ENCODE measurements around the gene INPP4B. TPM values are rescaled to one million over a fixed set of nuclear protein-coding genes. Genes with fewer than 3 reads are reported as not detected.

The INPP4B gene
- total RNA-seq, 1 donor from 2014 or later, result 16.8 TPM

GRCh38 chr4:142164767-142165500 is 681.2 kb downstream of the INPP4B start:
- Mint-ChIP-seq H3K4me3 (no peak overlapping the region), H3K36me3 (ENCODE audit: low read depth) (peaks cover 7% of the 10 kb centered on the region), H3K9me3 (no peaks in the 10 kb centered on the region), H3K27ac (no peak overlapping the region), H3K27me3 (ENCODE audit: insufficient read depth) (no peaks in the 10 kb centered on the region), H3K4me1 (ENCODE audit: low read depth) (no peaks in the 10 kb centered on the region)
- intact Hi-C loops (cut with micrococcal nuclease), result no loop called here
- DNase-seq (ENCODE audit: low spot score), result no peak

DNA sequence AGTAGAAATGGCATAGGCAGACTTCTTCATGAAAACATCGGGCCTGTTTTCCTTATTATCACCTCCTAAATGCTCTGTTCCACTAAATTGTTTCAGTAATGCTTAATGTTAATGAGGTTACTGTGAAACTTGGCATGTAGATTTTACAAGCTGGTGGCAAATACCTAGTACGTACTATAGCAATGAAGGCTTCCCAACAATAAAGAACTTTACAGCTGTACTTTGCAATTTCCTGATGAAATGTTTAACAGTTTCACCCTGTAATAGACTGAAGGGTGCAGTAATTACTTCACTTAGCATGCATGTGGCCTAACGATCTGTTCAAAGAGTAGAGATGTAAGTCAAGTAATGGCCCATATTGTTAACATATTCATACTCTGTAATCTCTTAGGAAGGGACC is 685.0 kb downstream of the INPP4B start:
- no peaks in the 10 kb centered on the region for H3K27me3 Mint-ChIP-seq (ENCODE audit: insufficient read depth)
- H3K36me3 Mint-ChIP-seq (ENCODE audit: low read depth), result peaks cover 8% of the 10 kb centered on the region
- no peaks in the 10 kb centered on the region for H3K4me1 Mint-ChIP-seq (ENCODE audit: low read depth)
- H3K9me3 Mint-ChIP-seq, result no peaks in the 10 kb centered on the region
- no peak for DNase-seq (ENCODE audit: low spot score)
- no peak overlapping the region for H3K27ac Mint-ChIP-seq
- intact Hi-C loops (cut with micrococcal nuclease), result no loop called here
- no peak overlapping the region for H3K4me3 Mint-ChIP-seq

GRCh38 chr4:142160509-142160908 is 685.6 kb downstream of the INPP4B start:
- Mint-ChIP-seq H3K27ac (peak overlapping the region; percentile 36), H3K9me3 (no peaks in the 10 kb centered on the region), H3K27me3 (ENCODE audit: insufficient read depth) (no peaks in the 10 kb centered on the region), H3K4me1 (ENCODE audit: low read depth) (no peaks in the 10 kb centered on the region), H3K4me3 (no peak overlapping the region), H3K36me3 (ENCODE audit: low read depth) (peaks cover 9% of the 10 kb centered on the region)
- intact Hi-C loops (cut with micrococcal nuclease), result no loop called here
- no peak for DNase-seq (ENCODE audit: low spot score)

- intact Hi-C loops (cut with micrococcal nuclease), result no loop called here
- Mint-ChIP-seq H3K4me3 (no peak overlapping the region), H3K27me3 (ENCODE audit: insufficient read depth) (no peaks in the 10 kb centered on the region), H3K36me3 (ENCODE audit: low read depth) (peaks cover 9% of the 10 kb centered on the region), H3K9me3 (no peaks in the 10 kb centered on the region), H3K27ac (no peak overlapping the region), H3K4me1 (ENCODE audit: low read depth) (no peaks in the 10 kb centered on the region)
- DNase-seq (ENCODE audit: low spot score), result no peak
Observed at GRCh38 chr4:142158980-142159379, 687.1 kb downstream of the INPP4B start.

GRCh38 chr4:142156256-142156655 is 689.8 kb downstream of the INPP4B start:
- Mint-ChIP-seq H3K27ac (no peak overlapping the region), H3K27me3 (ENCODE audit: insufficient read depth) (no peaks in the 10 kb centered on the region), H3K36me3 (ENCODE audit: low read depth) (peaks cover 5% of the 10 kb centered on the region), H3K4me1 (ENCODE audit: low read depth) (no peaks in the 10 kb centered on the region), H3K9me3 (no peaks in the 10 kb centered on the region), H3K4me3 (no peak overlapping the region)
- DNase-seq (ENCODE audit: low spot score), result no peak
- intact Hi-C loops (cut with micrococcal nuclease), result no loop called here

DNA sequence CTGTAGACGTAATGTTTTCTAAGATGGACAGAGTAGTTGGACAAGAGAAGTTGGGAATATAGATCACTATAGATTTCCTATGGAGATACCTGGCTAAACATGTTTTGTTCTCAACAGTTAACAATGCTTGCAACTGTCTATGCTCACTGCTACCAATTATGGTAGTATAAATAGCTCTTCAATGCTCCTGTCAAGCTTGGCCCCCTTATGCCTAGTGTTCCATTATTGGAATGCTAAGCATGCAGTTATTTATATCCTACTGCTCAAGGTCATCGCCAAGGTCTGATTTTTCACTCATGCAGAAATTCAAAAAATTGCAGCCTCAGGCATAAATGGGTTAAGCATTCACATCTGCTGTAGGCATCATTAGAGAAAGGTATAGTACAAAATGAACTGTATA is 690.8 kb downstream of the INPP4B start:
- Mint-ChIP-seq H3K9me3 (no peaks in the 10 kb centered on the region), H3K27ac (no peak overlapping the region), H3K27me3 (ENCODE audit: insufficient read depth) (no peaks in the 10 kb centered on the region), H3K4me1 (ENCODE audit: low read depth) (no peaks in the 10 kb centered on the region), H3K4me3 (no peak overlapping the region), H3K36me3 (ENCODE audit: low read depth) (peaks cover 5% of the 10 kb centered on the region)
- no peak for DNase-seq (ENCODE audit: low spot score)
- intact Hi-C loops (cut with micrococcal nuclease), result no loop called here

GRCh38 chr4:142150483-142150882 is 695.6 kb downstream of the INPP4B start:
- no peak for DNase-seq (ENCODE audit: low spot score)
- Mint-ChIP-seq H3K27me3 (ENCODE audit: insufficient read depth) (no peaks in the 10 kb centered on the region), H3K4me3 (no peak overlapping the region), H3K4me1 (ENCODE audit: low read depth) (no peaks in the 10 kb centered on the region), H3K27ac (no peak overlapping the region), H3K9me3 (no peaks in the 10 kb centered on the region), H3K36me3 (ENCODE audit: low read depth) (peaks cover 5% of the 10 kb centered on the region)
- intact Hi-C loops (cut with micrococcal nuclease), result no loop called here

DNA sequence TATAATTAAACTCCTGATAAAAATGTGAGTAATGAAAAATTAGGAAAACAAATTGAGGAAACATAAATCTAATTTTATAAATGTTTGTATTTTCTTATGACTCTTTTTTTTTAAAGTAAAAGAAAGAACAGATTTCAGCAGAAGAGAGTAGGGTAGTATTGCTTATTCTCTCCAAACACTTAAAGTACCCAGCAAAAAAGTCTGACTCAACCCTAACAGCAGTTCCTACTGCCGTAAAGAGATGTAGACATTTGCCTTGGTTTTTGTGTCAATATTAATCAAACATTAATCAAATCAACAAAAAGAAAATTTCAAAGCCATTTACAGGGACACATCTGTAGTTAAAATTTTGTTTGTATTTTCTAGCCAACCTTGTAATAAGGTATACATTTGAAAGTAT is 701.3 kb downstream of the INPP4B start:
- Mint-ChIP-seq H3K36me3 (ENCODE audit: low read depth) (peaks cover 12% of the 10 kb centered on the region), H3K9me3 (no peaks in the 10 kb centered on the region), H3K27ac (no peak overlapping the region), H3K27me3 (ENCODE audit: insufficient read depth) (no peaks in the 10 kb centered on the region), H3K4me1 (ENCODE audit: low read depth) (peaks cover 12% of the 10 kb centered on the region), H3K4me3 (no peak overlapping the region)
- intact Hi-C loops (cut with micrococcal nuclease), result no loop called here
- DNase-seq (ENCODE audit: low spot score), result no peak

- H3K27ac Mint-ChIP-seq, result peak overlapping the region; percentile 4
- intact Hi-C loops (cut with micrococcal nuclease), result no loop called here
- H3K4me1 Mint-ChIP-seq (ENCODE audit: low read depth), result peaks cover 12% of the 10 kb centered on the region
- peaks cover 22% of the 10 kb centered on the region for H3K36me3 Mint-ChIP-seq (ENCODE audit: low read depth)
- DNase-seq (ENCODE audit: low spot score), result no peak
- H3K27me3 Mint-ChIP-seq (ENCODE audit: insufficient read depth), result no peaks in the 10 kb centered on the region
- H3K9me3 Mint-ChIP-seq, result peaks cover 5% of the 10 kb centered on the region
- no peak overlapping the region for H3K4me3 Mint-ChIP-seq
Observed at GRCh38 chr4:142142366-142143054, 703.6 kb downstream of the INPP4B start.

- H3K9me3 Mint-ChIP-seq, result peaks cover 5% of the 10 kb centered on the region
- no peak overlapping the region for H3K27ac Mint-ChIP-seq
- peaks cover 12% of the 10 kb centered on the region for H3K4me1 Mint-ChIP-seq (ENCODE audit: low read depth)
- H3K36me3 Mint-ChIP-seq (ENCODE audit: low read depth), result peaks cover 22% of the 10 kb centered on the region
- intact Hi-C loops (cut with micrococcal nuclease), result no loop called here
- H3K4me3 Mint-ChIP-seq, result no peak overlapping the region
- no peaks in the 10 kb centered on the region for H3K27me3 Mint-ChIP-seq (ENCODE audit: insufficient read depth)
- no peak for DNase-seq (ENCODE audit: low spot score)
Observed at GRCh38 chr4:142141224-142141623, 704.9 kb downstream of the INPP4B start.

DNA sequence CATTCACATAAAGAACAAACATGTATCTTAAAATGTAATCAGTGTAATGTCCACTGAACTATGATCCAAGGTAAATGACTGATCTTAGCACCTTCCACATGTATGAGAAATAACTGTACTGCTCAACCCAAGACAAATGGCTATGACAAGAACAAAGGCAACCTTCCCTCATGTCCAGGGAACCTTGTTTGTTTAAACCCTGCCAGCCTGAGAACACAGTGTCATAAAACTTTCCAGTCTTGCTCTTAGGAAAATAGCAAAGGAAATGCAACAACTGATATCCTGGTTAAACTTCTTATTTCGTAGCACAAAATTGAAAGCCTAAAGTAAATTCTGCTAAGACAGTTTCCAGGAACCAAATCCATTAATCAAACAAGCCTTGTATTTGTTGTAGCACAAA is 715.4 kb downstream of the INPP4B start:
- no peak overlapping the region for H3K4me3 Mint-ChIP-seq
- H3K27me3 Mint-ChIP-seq (ENCODE audit: insufficient read depth), result no peaks in the 10 kb centered on the region
- peaks cover 2% of the 10 kb centered on the region for H3K36me3 Mint-ChIP-seq (ENCODE audit: low read depth)
- intact Hi-C loops (cut with micrococcal nuclease), result no loop called here
- no peaks in the 10 kb centered on the region for H3K9me3 Mint-ChIP-seq
- H3K27ac Mint-ChIP-seq, result no peak overlapping the region
- H3K4me1 Mint-ChIP-seq (ENCODE audit: low read depth), result peaks cover 16% of the 10 kb centered on the region
- DNase-seq (ENCODE audit: low spot score), result no peak

DNA sequence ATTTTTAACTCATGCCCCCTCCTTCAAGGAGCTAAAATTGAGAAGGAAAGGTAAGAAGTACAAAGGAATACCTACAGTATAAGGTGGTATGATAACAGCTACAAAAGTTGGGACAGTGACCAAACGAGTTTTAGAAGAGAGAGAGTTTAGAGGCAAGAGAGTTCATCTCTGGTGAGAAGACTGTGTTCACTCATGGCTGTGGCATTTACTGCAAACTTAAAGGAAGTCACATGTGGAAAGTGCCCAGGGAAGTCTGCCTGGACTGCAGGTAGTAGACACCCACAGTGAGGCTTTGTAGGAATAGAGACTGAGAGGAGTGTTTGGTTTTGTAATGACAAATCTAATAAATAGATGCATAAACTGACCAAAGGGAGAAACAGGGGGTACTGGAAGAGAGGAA is 716.2 kb downstream of the INPP4B start:
- intact Hi-C loops (cut with micrococcal nuclease), result loop anchor here (5.0 to 10.0 kb wide), 4 partner anchors 152 to 1385 kb away; partner anchors contain the start of gene SMARCA5
- Mint-ChIP-seq H3K4me1 (ENCODE audit: low read depth) (peaks cover 16% of the 10 kb centered on the region), H3K4me3 (no peak overlapping the region), H3K27me3 (ENCODE audit: insufficient read depth) (no peaks in the 10 kb centered on the region), H3K27ac (no peak overlapping the region), H3K9me3 (no peaks in the 10 kb centered on the region), H3K36me3 (ENCODE audit: low read depth) (peaks cover 2% of the 10 kb centered on the region)
- DNase-seq (ENCODE audit: low spot score), result no peak

DNA sequence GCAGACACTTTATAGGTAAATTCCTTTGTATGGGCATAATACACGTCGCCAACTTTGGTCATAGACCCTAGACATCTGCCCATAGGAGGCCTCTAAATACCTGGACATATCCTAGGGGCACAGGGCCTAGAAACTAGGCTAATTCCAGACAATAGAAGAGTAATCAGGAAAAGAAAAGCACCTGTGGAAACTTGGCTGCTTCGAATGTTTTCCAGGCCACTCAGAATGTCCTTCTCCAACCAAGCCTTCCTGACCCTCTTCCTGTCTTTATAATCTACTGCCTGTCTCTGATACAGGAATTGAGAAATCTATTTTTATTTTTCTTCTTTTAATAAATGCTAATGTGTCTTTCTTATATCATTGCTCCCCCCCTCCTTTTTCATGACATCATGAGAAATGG is 716.6 kb downstream of the INPP4B start:
- DNase-seq (ENCODE audit: low spot score), result no peak
- Mint-ChIP-seq H3K9me3 (no peaks in the 10 kb centered on the region), H3K36me3 (ENCODE audit: low read depth) (peaks cover 2% of the 10 kb centered on the region), H3K4me1 (ENCODE audit: low read depth) (peaks cover 16% of the 10 kb centered on the region), H3K4me3 (no peak overlapping the region), H3K27ac (no peak overlapping the region), H3K27me3 (ENCODE audit: insufficient read depth) (no peaks in the 10 kb centered on the region)
- intact Hi-C loops (cut with micrococcal nuclease), result loop anchor here (5.0 to 10.0 kb wide), 4 partner anchors 153 to 1385 kb away; partner anchors contain the start of gene SMARCA5
